Occipital lobe (tissue), 2 donors: ENCODE results near the gene TWF1. TPM values are rescaled to one million over a fixed set of nuclear protein-coding genes. Genes with fewer than 3 reads are reported as not detected.
"Not testable (repeated sequence)": the region's sequence is repeated elsewhere in the genome, so short reads cannot be mapped to it uniquely, and the experiment has no call there.

Source experiments
- DNase-seq: peaks from one replicate; lab custom pipeline; 2025; lab: John Stamatoyannopoulos, UW
- total RNA-seq: library from RNA; depleted of rRNA; stranded (reverse); fragments of >200 nt; gene quantifications from one replicate; pipeline ENCODE4 v1.2.3, GENCODE V29; 2014

TWF1 gene
- total RNA-seq, 1 donor from 2014 or later = 174 TPM

- DNase-seq = no peak
These were observed 813 bp downstream of the TWF1 start for GRCh38 chr12:43805149-43805859.

- no peak for DNase-seq
These were observed 8.4 kb downstream of the TWF1 start for GRCh38 chr12:43797561-43798217.

- DNase-seq = no peak
These were observed 10.3 kb downstream of the TWF1 start for GRCh38 chr12:43795716-43796280.

- DNase-seq = no peak
These were observed 16.2 kb downstream of the TWF1 start for GRCh38 chr12:43789941-43790340.

- DNase-seq = no peak
These were observed 19.0 kb downstream of the TWF1 start for GRCh38 chr12:43786899-43787693.

GRCh38 chr12:43776498-43776897 lies 29.6 kb downstream of the TWF1 start:
- no peak for DNase-seq

- DNase-seq = no peak
These were observed 39.8 kb downstream of the TWF1 start for GRCh38 chr12:43766291-43766690.

- no peak for DNase-seq
These were observed 41.6 kb downstream of the TWF1 start for GRCh38 chr12:43764528-43764927.

GRCh38 chr12:43763769-43764168 lies 42.3 kb downstream of the TWF1 start:
- no peak for DNase-seq

GRCh38 chr12:43762596-43762995 lies 43.5 kb downstream of the TWF1 start:
- no peak for DNase-seq

- no peak for DNase-seq
These were observed 44.6 kb downstream of the TWF1 start for GRCh38 chr12:43761500-43761899.

- DNase-seq = no peak
These were observed 45.7 kb downstream of the TWF1 start for GRCh38 chr12:43760396-43760795.

- DNase-seq = peak; percentile 92
These were observed 47.2 kb downstream of the TWF1 start, which contains the start of the genes IRAK4 and PUS7L for GRCh38 chr12:43758728-43759563. Gene IRAK4, plus strand, starts transcription at chr12:43758951. Its CDS starts 9,161 bp downstream, at chr12:43768112. Gene PUS7L, minus strand, starts transcription at chr12:43758790. Its CDS starts 3,545 bp downstream, at chr12:43755245.

GRCh38 chr12:43758247-43758727 lies 47.8 kb downstream of the TWF1 start:
- DNase-seq = peak; percentile 70

- no peak for DNase-seq
These were observed 52.1 kb downstream of the TWF1 start for GRCh38 chr12:43754015-43754414.

GRCh38 chr12:43751360-43751759 lies 54.8 kb downstream of the TWF1 start:
- DNase-seq = not testable (repeated sequence)

- no peak for DNase-seq
These were observed 55.3 kb downstream of the TWF1 start for GRCh38 chr12:43750814-43751213.

GRCh38 chr12:43749016-43749415 lies 57.1 kb downstream of the TWF1 start:
- DNase-seq = no peak

- no peak for DNase-seq
These were observed 61.3 kb downstream of the TWF1 start for GRCh38 chr12:43744826-43745225.
